ENCODE data around the gene ADRB2. TPM values are rescaled to one million over a fixed set of nuclear protein-coding genes. Genes with fewer than 3 reads are reported as not detected.
"Not testable (repeated sequence)": the region's sequence is repeated elsewhere in the genome, so short reads cannot be mapped to it uniquely, and the experiment has no call there.

The ADRB2 gene
- total RNA-seq, 1 experiment from 2014 or later: 0.25 TPM

DNA sequence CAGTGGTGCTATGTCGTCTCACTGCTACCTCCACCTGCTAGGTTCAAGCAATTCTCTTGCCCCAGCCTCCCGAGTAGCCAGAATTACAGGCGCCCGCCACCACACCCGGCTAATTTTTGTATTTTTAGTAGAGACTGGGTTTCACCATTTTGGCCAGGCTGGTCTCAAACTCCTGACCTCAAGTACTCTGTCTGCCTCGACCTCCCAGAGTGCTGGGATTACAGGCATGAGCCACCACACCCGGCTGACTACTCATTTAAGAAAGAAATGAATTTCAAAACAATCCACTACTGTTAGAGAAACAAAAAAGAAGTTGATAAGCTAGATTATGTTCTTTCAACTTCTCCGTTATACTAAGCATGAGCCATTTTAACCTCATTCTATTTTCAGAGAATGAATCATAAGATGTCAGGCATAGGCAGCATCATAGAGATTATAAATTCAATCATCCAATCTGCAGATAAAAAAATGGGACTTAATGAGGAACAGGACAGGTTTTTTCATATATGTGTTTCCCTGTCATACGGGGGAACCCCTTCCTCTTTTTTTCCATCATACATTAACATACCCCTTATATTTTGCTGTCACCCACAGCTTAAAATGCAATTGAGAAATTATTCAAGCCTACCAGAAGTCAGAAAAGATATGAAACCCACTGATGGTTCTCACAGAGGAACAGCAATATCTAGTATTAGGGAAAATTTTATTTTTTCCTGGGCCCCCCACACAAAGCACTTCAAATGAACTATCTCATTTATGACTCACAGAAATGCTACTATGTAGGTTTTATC is 26.5 kb upstream of the ADRB2 start:
- Histone ChIP-seq H3K9ac (ENCODE audit: low read length) (no peak overlapping the region), H3K36me3 (ENCODE audit: control insufficient read depth in 1 of 2, insufficient read depth in 2 of 2, low read length in 2 of 2) (no peaks in the 10 kb centered on the region), H3K27ac (ENCODE audit: low read depth, low read length) (no peak overlapping the region), H2AFZ (ENCODE audit: low read depth, low read length, poor library complexity, severe bottlenecking) (no peak overlapping the region), H3K79me2 (ENCODE audit: insufficient read depth, low read length) (no peaks in the 10 kb centered on the region), H3K27me3 (ENCODE audit: insufficient read depth, low read length) (no peaks in the 10 kb centered on the region), H3K9me2 (ENCODE audit: insufficient read depth) (no peaks in the 10 kb centered on the region), H3K4me1 (ENCODE audit: control insufficient read depth in 1 of 2, insufficient read depth in 2 of 2, low read length in 2 of 2) (0 out of 4 replicates have a peak, but pooled peaks cover 0 to under 1% of the 10 kb centered on the region in 2 experiments), H4K20me1 (ENCODE audit: insufficient read depth) (no peaks in the 10 kb centered on the region), H3K4me3 (replicated peaks in 1 of 2; ENCODE audit: low read depth in 1 of 2, low read length in 2 of 2) (no peak overlapping the region), H3K4me2 (ENCODE audit: low read length) (no peak overlapping the region), H3K9me3 (ENCODE audit: control insufficient read depth in 1 of 2, insufficient read depth in 1 of 2, low read depth in 1 of 2, low read length in 2 of 2) (no peaks in the 10 kb centered on the region)
- ChIA-PET RAD21 (ENCODE audit: low non-redundant PET in 1 of 2, low total read pairs in 2 of 2, uncharacterized antibody in 2 of 2, unreplicated experiment in 2 of 2) (no interaction called here), POLR2A (no interaction called here), CTCF (interaction anchor here (0.6 kb wide), 1 partner anchor 766 kb away, joined by 8 read pairs; no protein-coding TSS in a partner anchor)
- DNase-seq (ENCODE audit: low read depth, low spot score) (no peak), ATAC-seq (no peak)
- intact Hi-C loops (cut with micrococcal nuclease): no loop called here
- TF ChIP-seq TCF7L2 (IDR thresholded peaks at IDR 0.05; ENCODE audit: borderline replicate concordance, extremely low read depth, insufficient read depth, insufficient read length): no peak
- no TSS peak for BruUV-seq (replicated peaks)

- intact Hi-C loops (cut with micrococcal nuclease): no loop called here
- ChIA-PET POLR2A (no interaction called here), CTCF (no interaction called here), RAD21 (ENCODE audit: low non-redundant PET in 1 of 2, low total read pairs in 2 of 2, uncharacterized antibody in 2 of 2, unreplicated experiment in 2 of 2) (no interaction called here)
- H3K27ac ChIP-seq (ENCODE audit: low read depth, low read length): no peak overlapping the region
- H2AFZ ChIP-seq (ENCODE audit: low read depth, low read length, poor library complexity, severe bottlenecking): no peak overlapping the region
- no TSS peak for BruUV-seq (replicated peaks)
- H3K9me2 ChIP-seq (ENCODE audit: insufficient read depth): no peaks in the 10 kb centered on the region
- no peak overlapping the region for H3K9ac ChIP-seq (ENCODE audit: low read length)
- H3K4me1 ChIP-seq (ENCODE audit: control insufficient read depth in 1 of 2, insufficient read depth in 2 of 2, low read length in 2 of 2): peaks cover 3 to 13% of the 10 kb centered on the region in 2 experiments; a peak in 3 of 4 replicates
- no peaks in the 10 kb centered on the region for H3K27me3 ChIP-seq (ENCODE audit: insufficient read depth, low read length)
- no peaks in the 10 kb centered on the region for H3K9me3 ChIP-seq (ENCODE audit: control insufficient read depth in 1 of 2, insufficient read depth in 1 of 2, low read depth in 1 of 2, low read length in 2 of 2)
- H3K79me2 ChIP-seq (ENCODE audit: insufficient read depth, low read length): no peaks in the 10 kb centered on the region
- H3K4me3 ChIP-seq (replicated peaks in 1 of 2; ENCODE audit: low read depth in 1 of 2, low read length in 2 of 2): no peak overlapping the region
- H4K20me1 ChIP-seq (ENCODE audit: insufficient read depth): no peaks in the 10 kb centered on the region
- TF ChIP-seq ZFX (IDR thresholded peaks at IDR 0.05) (no peak), POLR2A (IDR thresholded peaks at IDR 0.05; ENCODE audit: borderline replicate concordance, extremely low read depth, insufficient read depth, insufficient read length) (no peak), ZNF274 (IDR thresholded peaks at IDR 0.05; ENCODE audit: low read depth, low read length) (no peak), EZH2 (IDR thresholded peaks at IDR 0.05) (no peak), SRF (IDR thresholded peaks at IDR 0.05; ENCODE audit: low read depth) (no peak), TCF7L2 (IDR thresholded peaks at IDR 0.05; ENCODE audit: borderline replicate concordance, extremely low read depth, insufficient read depth, insufficient read length) (no peak), EZH2phosphoT487 (IDR thresholded peaks at IDR 0.05; ENCODE audit: borderline replicate concordance) (no peak), ELF1 (IDR thresholded peaks at IDR 0.05; ENCODE audit: borderline replicate concordance, low read depth) (no peak)
- TF ChIP-seq, protein P1, sequence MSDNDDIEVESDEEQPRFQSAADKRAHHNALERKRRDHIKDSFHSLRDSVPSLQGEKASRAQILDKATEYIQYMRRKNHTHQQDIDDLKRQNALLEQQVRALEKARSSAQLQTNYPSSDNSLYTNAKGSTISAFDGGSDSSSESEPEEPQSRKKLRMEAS (IDR thresholded peaks at IDR 0.05): no peak
- H3K36me3 ChIP-seq (ENCODE audit: control insufficient read depth in 1 of 2, insufficient read depth in 2 of 2, low read length in 2 of 2): no peaks in the 10 kb centered on the region
- DNase-seq (ENCODE audit: low read depth, low spot score) (no peak), ATAC-seq (no peak)
- no peak overlapping the region for H3K4me2 ChIP-seq (ENCODE audit: low read length)
These were observed 24.6 kb upstream of the ADRB2 start for GRCh38 chr5:148801682-148802276.

DNA sequence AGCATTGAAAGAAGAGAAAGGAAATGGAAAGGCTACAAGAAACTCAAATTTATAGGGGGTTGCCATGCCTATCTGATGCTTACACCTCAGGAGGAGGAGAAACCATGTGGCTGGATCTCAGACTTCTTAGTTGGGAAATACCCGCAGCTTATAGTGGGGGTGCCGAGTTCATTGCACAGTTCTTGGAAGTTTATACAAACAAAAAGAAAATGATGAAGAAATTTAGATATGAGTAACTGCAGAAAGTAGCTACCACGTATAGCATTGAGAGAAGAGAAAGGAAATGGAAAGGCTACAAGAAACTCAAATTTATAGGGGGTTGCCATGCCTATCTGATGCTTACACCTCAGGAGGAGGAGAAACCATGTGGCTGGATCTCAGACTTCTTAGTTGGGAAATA is 23.0 kb upstream of the ADRB2 start:
- RAD21 ChIA-PET (ENCODE audit: low non-redundant PET in 1 of 2, low total read pairs in 2 of 2, uncharacterized antibody in 2 of 2, unreplicated experiment in 2 of 2); ATAC-seq; H3K9me3 ChIP-seq (ENCODE audit: control insufficient read depth in 1 of 2, insufficient read depth in 1 of 2, low read depth in 1 of 2, low read length in 2 of 2); H3K4me3 ChIP-seq (replicated peaks in 1 of 2; ENCODE audit: low read depth in 1 of 2, low read length in 2 of 2); H3K36me3 ChIP-seq (ENCODE audit: control insufficient read depth in 1 of 2, insufficient read depth in 2 of 2, low read length in 2 of 2); POLR2A ChIA-PET; H3K9ac ChIP-seq (ENCODE audit: low read length); H3K9me2 ChIP-seq (ENCODE audit: insufficient read depth); BruUV-seq (replicated peaks); intact Hi-C loops (cut with micrococcal nuclease); H3K27ac ChIP-seq (ENCODE audit: low read depth, low read length); CTCF ChIA-PET; H3K4me2 ChIP-seq (ENCODE audit: low read length); DNase-seq (ENCODE audit: low read depth, low spot score); H3K79me2 ChIP-seq (ENCODE audit: insufficient read depth, low read length); H2AFZ ChIP-seq (ENCODE audit: low read depth, low read length, poor library complexity, severe bottlenecking); H3K27me3 ChIP-seq (ENCODE audit: insufficient read depth, low read length); H4K20me1 ChIP-seq (ENCODE audit: insufficient read depth): not testable (repeated sequence)
- peaks cover 3 to 13% of the 10 kb centered on the region in 2 experiments; a peak in 3 of 4 replicates for H3K4me1 ChIP-seq (ENCODE audit: control insufficient read depth in 1 of 2, insufficient read depth in 2 of 2, low read length in 2 of 2)

Data from HCT116 (cell line).